CD4-positive, alpha-beta T cell treated with Interferon alpha-2 for 1 hour (primary cell): Measurements from ENCODE around the gene ADIG.

Experiments
- DNase-seq, 2 donors: peaks; one replicate each; pipeline ENCODE4 v3.0.0-alpha.2; 2020 to 2022

Gene ADIG

DNA sequence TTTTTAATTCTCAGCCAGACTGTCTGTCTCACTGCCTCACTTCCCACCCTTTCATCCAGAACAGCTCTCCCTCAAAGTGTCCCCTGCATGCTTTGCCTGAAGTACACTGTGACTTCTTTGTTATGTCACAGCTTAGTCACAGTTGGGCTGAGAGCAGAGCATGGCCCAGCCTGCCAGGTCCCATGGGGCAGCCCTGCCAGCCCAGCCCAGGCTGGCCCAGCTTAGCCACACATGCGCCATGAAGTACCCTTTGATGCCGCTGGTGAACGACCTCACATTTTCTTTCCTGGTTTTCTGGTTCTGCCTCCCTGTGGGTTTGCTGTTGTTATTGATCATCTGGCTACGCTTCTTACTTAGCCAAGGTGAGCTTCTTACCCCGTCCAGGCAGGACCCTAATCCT is at the start of gene ADIG:
Gene ADIG, plus strand, starts transcription at position 185 of the 400 bp plus-strand sequence. Its CDS starts 54 bp downstream, at position 239.
- no peak for DNase-seq

DNA sequence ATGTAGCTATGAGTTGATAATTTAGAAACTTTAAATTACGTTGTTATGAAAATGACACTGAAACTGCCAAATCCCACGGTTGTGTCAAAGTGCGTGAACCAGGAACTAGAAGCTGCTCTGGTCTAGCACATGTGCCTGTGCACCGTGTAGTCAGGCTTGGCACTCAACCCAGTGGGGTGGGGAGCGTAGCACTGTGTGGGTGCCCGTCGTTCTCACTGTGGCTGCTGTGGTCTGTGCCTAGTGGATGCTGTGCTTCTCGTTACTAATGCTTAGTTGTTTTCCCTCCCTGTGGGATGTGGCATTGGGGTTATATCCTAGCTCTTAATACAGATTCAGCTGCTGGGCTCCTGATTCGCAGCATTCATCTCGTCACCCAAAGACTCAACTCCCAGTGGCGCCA is 46.2 kb upstream of the ADIG start:
- DNase-seq, result no peak

DNA sequence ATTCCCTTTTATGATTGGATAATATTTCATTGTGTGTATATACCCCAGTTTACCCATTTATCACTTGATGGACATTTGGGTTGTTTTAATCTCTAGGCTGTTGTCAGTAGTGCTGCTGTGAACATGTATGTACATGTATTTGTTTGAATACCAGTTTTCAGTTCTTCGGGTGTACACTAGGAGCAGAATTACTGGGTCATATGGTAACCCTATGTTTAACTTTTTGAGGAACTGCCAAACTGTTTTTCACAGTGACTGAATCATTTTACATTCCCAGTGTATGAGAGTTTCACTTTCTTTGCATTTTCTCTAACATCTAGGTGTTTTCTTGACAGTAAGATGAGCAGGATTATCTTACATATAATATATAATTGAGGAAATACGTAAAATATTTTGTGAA is 44.7 kb upstream of the ADIG start:
- no peak for DNase-seq

DNA sequence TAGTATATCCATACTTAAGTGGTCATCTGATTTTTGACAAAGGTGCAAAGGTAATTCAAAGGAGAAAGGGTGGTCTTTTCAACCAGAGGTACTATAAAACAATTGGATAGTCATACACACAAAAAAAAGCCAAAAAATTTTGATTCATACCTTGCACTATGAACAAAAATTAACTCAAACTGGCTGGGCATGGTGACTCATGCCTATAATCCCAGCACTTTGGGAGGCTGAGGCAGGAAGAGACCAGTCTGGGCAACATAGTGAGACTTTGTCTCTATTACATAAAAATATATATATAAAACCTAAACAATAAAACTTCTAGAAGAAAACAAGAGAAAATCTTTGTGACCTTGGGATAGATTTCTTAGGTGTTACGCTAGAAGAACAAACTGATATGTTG is 43.8 kb upstream of the ADIG start:
- no peak for DNase-seq

DNA sequence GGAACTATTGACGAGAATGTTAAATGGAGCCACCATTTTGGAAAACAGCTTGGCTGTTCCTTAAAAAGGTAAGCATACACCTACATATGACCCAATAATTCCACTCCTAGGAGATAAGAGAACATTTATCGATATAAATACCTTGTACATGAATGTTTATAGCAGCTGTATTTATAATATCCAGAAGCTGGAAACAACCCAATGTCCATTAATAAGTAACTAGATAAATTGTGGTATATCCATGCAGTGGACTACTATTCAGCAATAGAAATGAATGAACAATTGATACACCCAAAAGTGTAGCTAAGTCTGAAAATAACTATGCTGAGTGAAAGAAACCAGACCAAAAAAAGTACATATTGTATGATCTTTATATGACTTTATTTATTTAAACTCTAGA is 42.2 kb upstream of the ADIG start:
- no peak for DNase-seq

DNA sequence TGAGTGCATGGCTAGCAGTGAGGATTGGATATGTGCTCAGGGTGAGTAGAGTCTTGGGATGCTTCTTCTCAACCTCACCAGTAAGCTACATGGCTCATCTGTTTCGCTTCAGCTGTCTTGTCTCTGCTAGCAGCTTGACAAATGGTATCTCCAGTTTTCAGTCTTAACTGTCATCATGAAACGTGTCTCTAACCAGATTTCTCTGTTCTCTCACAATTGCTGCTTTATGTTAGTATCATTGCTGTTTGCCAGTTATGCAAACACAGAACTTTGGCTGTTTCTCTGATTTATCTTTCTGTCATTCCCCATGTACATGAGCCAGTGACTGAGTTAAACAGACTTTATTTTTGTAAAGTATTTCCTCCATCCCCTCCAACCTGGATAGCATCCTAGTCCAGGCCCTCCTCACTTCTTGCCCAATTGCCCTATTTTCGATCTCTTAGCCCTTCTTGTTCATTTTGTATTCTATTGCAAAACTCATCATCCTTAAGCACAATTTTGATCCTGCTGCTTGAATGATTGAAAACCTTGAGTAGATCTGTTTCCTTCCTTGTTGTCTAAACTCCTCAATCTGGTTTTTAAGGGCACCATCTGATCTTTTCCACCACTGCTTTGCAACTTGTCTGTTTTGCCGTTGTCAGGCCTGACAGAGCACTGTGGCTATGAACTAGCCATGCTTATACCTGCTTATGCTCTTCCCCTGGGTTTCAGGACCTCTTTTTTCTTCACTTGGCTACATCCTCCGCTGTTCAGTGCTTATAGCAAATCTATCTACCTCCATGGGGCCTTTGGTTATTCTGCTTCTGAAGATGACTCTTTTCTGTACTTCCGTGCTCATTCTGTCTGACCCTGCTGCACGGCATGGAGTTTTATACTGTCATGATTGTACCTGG is 37.7 kb upstream of the ADIG start:
- no peak for DNase-seq

DNA sequence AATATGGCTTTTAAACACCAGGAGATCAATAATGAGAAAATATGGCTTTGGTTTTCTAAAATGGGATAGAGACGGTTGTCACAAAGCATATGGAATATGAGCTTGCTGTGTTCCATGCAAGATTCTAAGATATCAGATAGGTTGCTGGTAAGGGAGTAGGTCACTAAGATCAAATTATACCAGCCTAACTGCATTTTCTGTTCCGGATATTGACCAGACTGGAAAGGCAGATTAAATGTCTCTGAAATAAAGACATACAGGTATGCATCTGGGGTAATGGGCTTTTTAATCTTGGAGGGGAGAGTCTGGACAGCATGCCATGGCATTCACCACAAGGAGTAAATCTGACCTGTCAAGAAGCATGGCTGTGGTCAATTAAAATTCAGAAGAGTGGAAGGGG is 35.2 kb upstream of the ADIG start:
- DNase-seq, result no peak

DNA sequence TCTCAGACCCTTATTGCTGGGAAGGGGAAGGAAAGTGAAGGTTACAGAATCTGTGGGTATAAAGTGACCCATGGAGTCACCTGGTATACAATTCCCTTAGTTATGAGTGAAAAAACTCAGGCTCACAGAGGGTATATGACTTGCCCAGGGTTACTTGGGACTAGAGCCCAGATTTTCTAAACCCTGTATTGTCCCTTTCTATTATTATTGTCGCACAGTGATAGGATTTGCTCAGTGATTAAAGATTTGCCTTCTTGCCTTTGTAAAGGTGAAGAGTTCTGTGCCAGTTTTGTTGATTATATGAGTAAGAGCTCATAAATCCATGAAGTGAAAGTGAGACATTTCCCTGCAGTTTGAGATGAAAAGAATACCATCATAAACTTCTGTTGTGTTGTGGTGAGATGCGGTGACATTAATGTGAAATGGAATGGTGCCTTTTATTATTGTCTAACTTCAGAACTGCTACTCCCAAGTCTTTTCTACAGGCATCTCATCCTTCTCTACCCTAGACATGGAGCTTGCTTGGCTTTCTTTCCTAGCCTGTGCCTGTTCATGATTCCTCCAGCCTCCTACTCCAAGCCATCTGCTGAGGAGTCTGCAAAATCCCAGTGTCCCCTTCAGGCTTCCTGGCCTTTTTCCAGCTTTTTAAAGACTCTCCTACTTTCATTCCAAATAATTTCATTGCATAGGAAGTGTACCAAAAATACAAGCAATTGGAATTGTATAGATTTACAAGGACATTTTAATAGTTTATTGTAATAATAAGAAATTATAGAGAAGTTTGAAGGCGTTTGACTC is 33.5 kb upstream of the ADIG start:
- DNase-seq, result no peak

DNA sequence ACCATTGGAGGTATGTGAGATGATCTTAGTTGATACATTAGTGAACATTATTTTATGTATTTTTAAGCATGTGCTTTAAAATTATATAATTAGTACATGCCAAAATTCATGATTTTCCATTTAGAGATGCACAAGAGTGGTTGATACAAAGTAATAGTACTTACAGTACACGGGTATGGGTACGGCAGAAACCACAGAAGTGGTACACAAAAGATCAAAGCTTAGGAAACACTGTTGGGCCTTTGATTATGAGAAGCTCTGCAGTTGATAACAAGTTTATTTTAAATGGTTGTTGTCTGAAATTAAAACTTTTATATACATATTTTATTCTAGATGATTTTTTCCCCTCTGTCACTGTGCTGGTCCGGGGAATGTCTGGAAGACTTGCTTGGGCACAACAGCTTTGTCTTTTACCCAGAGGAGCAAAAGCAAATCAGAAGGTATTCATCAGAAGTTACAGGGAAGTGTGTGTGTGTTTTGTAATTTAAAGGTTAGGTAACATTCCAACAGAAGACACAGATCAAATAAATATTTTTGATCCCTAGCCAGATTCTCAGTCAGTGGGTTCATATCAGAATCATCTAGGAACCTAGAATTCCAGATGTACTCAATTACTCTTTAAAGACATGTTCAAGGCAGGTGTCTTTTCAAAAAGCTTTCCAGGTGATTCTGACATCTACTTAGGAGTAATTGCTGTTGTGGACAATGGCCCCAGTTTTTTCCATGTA is 32.5 kb upstream of the ADIG start:
- DNase-seq, result no peak

DNA sequence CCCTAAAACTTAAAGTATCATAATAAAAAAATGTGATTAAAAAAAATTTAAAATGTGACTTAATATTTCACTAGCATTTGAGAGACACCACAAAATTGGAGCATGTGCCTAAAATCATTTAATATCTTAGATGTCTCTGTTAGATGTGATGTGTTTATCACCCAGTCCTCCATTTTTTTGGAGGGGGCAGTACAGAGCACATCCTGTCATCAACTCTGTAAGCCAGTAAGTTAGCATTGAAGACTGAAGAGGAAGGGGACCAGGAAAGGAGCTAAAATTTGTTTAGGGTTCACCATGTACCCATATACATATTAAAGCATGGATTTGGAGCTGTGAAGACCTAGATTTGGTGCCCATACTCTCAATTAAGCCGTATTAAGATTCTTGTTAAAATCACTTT is 30.7 kb upstream of the ADIG start:
- no peak for DNase-seq

DNA sequence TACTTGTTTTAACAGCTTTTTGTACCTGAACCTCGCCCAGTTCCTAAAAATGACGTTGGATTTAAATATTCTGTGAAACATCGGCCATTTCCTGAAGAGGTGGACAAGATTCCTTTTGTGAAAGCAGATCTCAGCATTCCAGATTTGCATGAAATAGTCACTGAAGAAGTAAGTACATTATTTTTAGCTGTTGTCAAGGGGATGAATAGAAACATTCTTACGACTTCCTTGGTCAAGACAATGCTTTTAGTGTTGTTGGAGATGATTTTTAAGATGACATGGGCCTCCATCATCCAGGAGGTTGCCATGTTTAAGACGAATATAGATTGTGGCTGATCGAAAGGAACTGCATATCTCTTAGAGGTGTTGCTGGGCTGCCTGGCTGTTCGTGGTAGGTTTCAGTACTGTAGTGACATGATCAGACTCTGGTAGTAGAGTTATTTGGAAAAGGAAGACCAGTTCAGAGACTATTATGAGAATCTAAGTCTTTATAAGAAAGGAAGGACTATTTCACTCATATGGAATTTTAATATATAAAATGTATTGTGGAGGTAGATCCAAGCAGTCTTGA is 29.9 kb upstream of the ADIG start:
- DNase-seq, result no peak

DNA sequence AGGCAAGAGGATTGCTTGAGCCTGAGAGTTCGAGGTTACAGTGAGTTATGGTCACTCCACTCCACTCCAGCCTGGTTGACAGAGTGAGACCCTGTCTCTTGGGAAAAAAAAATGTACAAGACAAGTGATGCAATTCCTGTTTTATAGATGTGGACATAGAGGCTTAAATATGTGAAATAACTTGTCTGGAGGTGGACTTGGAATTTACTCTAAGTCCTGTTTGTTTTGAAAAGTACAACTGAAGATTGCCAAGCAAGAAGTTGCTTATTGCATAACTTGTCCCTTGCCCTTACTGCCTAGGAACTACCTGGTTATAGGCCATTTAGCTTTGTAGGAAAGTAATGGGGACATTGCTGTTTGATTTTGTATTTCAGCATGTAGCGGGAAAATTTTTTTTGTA is 26.0 kb upstream of the ADIG start:
- DNase-seq, result no peak

DNA sequence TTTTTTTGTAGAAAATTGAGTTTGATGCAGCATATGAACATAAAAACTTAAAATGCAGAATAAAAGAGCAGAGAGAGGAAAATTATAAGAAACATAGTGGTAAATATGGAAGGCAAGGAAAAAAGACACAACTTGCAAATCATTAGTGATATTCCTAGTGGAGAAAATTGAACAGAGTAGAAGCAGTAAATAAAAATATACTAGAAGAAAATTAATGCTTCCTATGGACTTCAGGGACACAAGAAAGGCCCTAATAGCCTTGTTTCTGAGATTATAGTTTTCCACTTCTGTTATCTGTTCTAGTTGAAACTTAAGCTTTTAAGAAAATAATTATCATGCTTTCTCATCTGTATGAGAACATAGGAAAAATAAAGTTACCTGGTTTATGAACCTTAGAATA is 25.6 kb upstream of the ADIG start:
- DNase-seq, result no peak

DNA sequence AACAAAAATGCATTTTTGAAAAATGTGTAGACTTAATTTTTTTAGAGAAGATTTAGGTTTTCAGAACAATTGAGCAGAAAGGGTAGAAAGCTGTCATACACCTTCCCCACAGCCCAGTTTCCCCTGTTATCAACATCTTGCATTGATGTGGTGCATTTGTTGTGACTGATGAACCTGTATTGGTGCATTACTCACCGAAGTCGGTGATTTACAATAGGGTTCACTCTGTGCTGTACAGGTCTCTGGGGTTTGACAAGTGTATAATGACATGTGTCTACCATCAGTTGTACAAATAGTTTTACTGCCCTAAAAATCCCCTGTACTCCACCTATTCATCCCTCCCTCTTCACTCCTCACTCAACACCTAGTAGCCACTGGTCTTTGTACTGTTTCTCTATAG is 23.8 kb upstream of the ADIG start:
- no peak for DNase-seq

DNA sequence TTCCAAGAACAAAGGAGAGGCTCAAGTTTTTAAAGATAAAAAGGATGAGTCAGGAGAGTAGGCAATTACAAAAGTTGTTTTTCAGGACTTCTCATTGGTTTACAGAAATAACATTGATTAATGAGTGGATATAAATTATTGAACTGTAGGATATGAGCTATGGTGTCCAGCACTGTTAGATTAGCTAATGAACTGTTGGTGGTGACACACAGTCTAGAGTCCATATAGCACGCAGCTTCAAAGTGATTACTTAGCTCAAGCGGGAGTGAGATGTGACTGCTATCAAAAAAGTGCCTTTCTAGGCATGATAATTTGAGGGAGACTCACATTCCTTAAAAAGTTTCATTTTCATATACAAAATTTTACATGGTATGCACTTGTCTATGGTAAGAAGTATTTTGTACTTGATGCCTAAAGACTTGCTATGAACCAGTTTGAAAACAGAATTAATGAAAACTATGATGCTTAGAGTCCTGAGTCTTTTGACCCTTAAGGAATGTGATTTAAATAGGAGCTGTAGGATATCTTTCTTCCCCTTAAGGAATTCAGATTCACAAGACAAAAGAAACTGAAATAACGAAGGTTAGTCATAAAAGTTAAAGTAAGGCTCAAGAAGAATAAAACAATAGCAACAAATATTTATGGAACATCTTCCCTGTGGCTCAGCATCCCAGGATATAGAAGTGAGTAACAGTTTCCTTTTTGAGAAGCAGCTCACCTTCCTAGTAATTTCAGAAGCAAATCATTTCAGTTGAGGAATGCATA is 22.2 kb upstream of the ADIG start:
- DNase-seq, result no peak

DNA sequence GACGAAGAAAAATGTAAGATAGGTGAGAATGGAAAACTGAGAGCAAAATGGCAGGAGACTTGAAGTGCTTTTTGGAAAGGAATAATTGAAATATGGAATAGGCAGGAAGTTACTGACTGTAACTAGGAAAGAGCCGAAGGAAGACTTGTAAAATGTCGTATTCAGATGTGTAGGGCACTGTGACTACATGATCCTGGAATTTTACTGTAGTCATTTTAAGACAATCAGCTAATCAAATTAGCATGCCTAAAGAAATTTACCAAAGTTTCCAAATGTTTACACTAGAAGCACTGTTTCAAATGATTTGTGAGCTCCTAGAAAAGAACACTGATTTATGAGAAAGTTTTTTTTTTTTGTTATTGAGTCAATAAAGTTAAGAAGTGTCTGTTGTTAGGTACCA is 21.2 kb upstream of the ADIG start:
- DNase-seq, result no peak

DNA sequence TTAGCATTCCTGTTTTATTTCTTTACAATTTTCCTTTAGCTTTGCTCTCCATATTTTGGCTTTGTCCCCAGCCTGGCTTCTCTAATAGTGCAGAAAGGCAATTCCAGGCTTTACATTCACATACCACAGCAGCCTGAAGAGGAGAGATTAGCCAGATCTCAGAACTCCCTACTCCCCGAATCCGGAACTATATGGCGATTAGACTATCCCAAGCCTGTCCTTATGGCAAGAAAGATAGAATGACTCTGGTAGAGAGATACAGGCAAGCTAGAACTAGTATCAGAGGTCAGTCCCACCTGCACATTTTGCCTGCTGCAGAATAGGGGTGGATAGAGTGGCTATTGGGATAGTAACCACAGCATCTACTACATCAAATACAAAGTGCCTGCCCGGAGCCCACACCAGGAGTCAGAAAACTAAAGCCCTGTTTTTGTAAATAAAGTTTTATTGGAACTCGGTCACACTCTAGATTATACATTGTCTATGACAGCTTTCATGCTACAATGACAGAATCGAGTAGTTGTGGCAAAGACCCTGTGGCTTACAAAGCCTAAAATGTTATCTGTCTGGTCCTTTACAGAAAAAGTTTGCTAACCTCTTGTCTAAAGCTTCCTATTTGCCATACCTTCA is 17.1 kb upstream of the ADIG start:
- DNase-seq, result no peak

DNA sequence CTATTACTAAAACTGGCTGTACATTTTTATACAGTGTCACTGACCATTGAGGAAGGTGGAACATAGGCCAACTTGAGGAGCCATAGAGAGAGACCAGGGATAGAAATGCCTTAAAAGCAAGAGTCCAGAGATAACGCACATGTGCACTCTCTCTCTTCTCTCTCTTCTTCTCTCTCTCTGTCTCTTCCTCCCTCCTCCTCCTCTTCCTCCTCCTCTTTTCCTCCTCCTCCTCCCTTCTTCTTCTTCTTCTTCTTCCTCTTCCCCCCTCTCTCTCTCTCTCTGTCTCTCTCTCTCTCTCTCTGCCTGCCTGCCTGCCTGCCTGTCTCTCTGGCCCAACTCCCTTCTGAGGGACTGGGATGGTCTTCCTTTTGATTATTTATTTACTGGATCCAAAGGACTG is 16.3 kb upstream of the ADIG start:
- DNase-seq, result no peak

DNA sequence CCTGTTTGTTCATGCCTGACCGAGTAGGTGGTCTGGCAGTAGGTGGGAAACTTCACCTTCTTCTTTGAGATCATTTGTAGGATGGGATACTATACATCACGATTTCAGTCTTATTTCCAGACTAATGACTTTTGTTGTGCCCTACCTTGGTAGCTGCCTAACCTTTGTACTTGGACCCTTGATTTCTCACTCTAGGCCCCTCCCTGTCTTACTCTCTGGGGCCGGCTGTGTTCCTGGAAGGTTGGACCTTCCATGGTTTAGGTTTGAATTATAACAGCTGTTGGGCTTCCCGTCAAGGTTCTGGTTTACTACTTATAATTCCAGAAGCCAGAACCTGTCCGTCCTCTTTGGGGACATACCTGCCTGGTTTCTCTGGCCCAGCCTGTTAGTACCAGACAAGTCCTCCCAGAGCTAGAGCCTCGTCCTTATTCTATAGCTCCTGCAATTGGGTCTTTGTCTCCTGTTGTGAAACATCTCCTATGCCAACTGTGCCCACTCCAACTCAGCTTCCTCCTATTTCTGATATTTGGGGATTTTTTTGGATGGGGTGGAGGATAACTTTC is 14.9 kb upstream of the ADIG start:
- DNase-seq, result no peak

DNA sequence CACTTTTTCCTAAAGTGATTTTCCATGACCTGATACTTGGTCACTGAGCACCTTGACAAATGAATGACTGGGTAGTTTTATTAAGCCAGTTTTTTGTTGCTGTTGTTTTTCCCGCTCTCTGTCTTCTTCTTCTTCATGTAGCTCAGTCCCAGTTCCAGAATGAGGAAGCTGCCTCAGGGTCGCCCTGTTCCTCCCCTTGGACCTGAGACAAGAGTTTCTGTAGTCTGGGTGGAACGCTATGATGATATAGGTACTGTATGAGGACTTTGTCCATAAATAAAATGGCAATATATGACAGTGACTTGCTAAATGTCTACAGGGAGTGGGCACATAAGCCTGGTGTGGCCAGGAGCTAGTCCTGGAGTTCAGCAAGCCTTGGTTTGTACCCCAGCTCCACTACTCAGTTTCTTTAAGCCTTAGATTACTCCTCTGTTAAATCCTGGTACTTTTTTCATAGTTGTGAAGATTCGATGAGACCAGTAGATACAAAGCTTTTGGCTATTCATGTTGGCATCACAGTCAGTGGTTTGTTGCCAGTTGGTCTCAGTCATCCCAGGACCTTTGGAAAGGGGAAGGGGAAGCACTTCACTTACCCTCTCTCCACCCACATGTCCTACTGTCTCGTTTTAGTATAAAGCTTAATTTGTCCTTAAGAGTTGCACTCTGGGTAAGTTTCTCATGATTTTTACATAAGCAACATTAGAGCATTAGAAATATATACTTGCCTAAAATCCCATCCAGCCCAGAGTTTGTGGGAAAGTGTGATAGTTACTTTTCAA is 11.1 kb upstream of the ADIG start:
- DNase-seq, result no peak

DNA sequence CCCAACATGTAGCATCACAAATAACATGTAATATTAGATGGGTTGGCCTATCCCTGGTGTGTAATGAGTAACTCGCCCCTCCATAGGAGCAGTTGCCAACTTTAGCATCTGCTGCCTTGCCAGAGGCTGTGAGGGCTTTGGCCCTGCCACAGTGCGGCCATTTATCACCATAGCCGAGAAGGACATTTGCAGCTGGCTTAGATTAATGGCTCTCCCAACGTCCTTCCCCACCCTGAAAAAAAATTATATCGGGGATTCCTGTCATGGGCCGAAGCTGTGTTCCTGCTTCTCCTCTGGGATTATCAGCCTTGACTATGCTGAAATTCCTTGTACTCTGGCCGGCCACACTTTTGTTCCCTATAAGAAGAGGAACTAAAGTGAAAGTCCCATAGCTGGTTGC is 7.6 kb upstream of the ADIG start:
- no peak for DNase-seq
